ENCODE results near the gene OR4C46.
"Not testable (repeated sequence)": the region's sequence is repeated elsewhere in the genome, so short reads cannot be mapped to it uniquely, and the experiment has no call there.

OR4C46 gene

GRCh38 chr11:54603898-54604297 lies at the start of gene OR4C46:
Gene OR4C46, minus strand, starts transcription at chr11:54603998. Its CDS starts 0 bp downstream, at chr11:54603998.
- DNase-seq (ENCODE audit: low spot score): no peak

DNA sequence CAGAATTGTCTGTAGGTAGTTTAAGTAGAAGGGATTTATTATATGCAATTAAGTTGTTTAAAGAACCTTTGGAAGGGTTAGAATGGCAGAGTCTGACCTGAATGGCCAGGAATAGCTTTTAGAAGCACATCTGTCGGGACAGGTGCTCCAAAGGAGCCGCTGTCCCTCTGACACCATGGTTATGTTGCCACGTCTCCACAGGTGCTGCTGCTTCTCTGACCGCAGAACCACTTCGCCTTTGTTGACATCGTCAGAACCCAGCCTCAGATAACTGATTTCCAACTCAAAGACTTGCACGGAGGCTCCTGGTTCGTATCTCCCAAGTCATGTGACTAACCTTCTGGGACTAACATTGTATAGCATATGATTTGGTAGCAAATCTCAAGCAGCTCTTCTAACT lies 41.8 kb upstream of the OR4C46 start:
- DNase-seq (ENCODE audit: low spot score): not testable (repeated sequence)

DNA sequence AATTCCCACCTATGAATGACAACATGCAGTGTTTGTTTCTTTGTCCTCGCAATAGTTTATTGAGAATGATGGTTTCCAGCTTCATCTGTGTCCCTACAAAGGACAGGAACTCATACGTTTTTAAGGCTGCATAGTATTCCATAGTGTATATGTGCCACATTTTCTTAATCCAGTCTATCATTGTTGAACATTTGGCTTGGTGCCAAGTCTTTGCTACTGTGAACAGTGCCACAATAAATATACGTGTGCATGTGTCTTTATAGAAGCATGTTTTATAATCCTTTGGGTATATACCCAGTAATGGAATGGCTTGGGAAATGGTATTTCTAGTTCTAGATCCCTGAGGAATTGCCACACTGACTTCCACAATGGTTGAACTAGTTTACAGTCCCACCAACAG lies 42.4 kb downstream of the OR4C46 start:
- DNase-seq (ENCODE audit: low spot score): not testable (repeated sequence)

- no peak for DNase-seq (ENCODE audit: low spot score)
Observed at GRCh38 chr11:54558919-54559318, 44.9 kb downstream of the OR4C46 start.

DNA sequence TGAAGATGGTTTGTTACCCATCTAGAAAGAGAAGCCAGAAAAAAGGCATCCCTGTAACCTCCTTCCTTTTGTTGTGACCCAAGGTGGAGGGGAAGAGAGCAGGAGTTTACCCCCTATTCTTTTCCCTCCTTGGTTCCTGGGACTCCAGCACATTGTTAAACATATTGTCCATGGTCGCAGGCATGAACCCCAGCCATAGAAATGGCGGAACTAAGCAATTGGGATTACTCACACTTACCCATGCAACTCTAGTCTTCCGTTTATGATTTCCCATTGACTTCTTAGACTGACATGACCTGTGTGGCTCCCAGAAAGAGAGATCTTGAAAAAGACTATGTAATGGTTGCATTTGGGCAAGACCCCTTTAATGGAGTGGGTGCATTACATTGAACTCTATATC lies 45.4 kb downstream of the OR4C46 start:
- no peak for DNase-seq (ENCODE audit: low spot score)

All from kidney capillary endothelial cell (primary cell).